ENCODE data around the gene CHCHD6. TPM values are rescaled to one million over a fixed set of nuclear protein-coding genes. Genes with fewer than 3 reads are reported as not detected.

Gene CHCHD6
- total RNA-seq, 3 donors from 2014 or later (not counting 1 experiment from before 2014, with no cell fraction given), result 5.3 to 9.9 (median 8.3) TPM

GRCh38 chr3:126672741-126673140 lies 31.3 kb upstream of the CHCHD6 start:
- Mint-ChIP-seq H3K9me3 (peaks cover 0 to 5% of the 10 kb centered on the region in 2 donors), H3K4me1 (no peaks in the 10 kb centered on the region), H3K27ac (no peak overlapping the region), H3K36me3 (peaks cover 17% of the 10 kb centered on the region), H3K4me3 (no peak overlapping the region), H3K27me3 (ENCODE audit: low read depth in 2 of 2) (peaks cover 9 to 25% of the 10 kb centered on the region in 2 donors)
- no peak overlapping the region for H3K4me3 ChIP-seq (ENCODE audit: low read length)
- DNase-seq, result no peak
- WGBS (ENCODE audit: insufficient coverage), result 93% methylated on average over 6 of the region's 6 CpGs
- no peak overlapping the region for H3K27ac ChIP-seq (ENCODE audit: low read length)
- intact Hi-C loops (cut with micrococcal nuclease), result no loop called here
- ATAC-seq, result no peak
- TF ChIP-seq, protein P1, sequence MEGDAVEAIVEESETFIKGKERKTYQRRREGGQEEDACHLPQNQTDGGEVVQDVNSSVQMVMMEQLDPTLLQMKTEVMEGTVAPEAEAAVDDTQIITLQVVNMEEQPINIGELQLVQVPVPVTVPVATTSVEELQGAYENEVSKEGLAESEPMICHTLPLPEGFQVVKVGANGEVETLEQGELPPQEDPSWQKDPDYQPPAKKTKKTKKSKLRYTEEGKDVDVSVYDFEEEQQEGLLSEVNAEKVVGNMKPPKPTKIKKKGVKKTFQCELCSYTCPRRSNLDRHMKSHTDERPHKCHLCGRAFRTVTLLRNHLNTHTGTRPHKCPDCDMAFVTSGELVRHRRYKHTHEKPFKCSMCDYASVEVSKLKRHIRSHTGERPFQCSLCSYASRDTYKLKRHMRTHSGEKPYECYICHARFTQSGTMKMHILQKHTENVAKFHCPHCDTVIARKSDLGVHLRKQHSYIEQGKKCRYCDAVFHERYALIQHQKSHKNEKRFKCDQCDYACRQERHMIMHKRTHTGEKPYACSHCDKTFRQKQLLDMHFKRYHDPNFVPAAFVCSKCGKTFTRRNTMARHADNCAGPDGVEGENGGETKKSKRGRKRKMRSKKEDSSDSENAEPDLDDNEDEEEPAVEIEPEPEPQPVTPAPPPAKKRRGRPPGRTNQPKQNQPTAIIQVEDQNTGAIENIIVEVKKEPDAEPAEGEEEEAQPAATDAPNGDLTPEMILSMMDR (IDR thresholded peaks at IDR 0.05), result no peak
- no peaks in the 10 kb centered on the region for H3K27me3 ChIP-seq (ENCODE audit: control insufficient read depth, insufficient read depth, low read length)
- H3K36me3 ChIP-seq (ENCODE audit: control insufficient read depth, insufficient read depth, low read length), result no peaks in the 10 kb centered on the region
- peaks cover 8% of the 10 kb centered on the region for H3K9me3 ChIP-seq (ENCODE audit: control insufficient read depth, insufficient read depth, low read length)
- no peaks in the 10 kb centered on the region for H3K4me1 ChIP-seq (ENCODE audit: control insufficient read depth, insufficient read depth, low read length)

DNA sequence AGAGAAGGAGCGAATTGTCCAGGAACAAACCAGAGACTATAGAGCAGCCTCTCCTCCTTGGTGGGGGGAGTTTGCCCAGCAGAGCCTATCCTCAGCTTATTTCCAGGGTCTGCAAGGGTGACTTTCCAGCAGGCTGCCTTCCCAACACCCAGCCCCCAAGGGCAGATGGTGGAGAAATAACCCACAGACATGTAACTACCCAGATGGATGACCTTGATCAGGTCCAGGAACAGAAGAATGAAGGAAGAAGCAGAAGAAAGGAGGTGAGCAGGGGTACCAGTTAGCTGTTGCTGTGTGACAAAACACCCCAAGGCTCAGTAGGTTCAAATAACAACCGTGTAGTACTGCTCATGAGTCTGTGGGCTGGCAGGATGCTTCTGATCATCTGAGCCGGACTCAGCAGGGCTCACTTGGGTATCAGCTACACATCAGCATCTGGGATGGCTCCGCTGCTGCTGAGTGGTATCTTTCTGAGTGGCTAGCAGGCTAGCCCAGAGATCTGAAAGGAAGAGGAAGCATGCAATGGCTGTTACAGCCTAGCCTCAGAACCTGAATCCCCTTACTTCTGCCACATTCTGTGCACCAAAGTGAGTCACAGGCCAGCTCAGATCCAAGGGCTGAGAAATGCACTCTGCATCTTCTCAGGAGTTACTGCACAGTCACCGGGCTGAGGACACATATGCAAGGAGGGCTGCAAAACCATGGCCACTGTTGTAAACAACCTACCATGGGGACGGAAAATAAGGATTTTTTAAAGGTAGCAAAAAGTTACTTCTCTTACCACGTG lies 26.9 kb upstream of the CHCHD6 start:
- Histone ChIP-seq H3K4me1 (ENCODE audit: control insufficient read depth, insufficient read depth, low read length) (peaks cover 10% of the 10 kb centered on the region), H3K27ac (ENCODE audit: low read length) (no peak overlapping the region), H3K27me3 (ENCODE audit: control insufficient read depth, insufficient read depth, low read length) (peaks cover 11% of the 10 kb centered on the region), H3K36me3 (ENCODE audit: control insufficient read depth, insufficient read depth, low read length) (no peaks in the 10 kb centered on the region), H3K4me3 (ENCODE audit: low read length) (no peak overlapping the region), H3K9me3 (ENCODE audit: control insufficient read depth, insufficient read depth, low read length) (peaks cover under 1% of the 10 kb centered on the region)
- DNase-seq (no peak), ATAC-seq (no peak)
- Mint-ChIP-seq H3K4me3 (no peak overlapping the region), H3K9me3 (no peaks in the 10 kb centered on the region), H3K27ac (no peak overlapping the region), H3K27me3 (ENCODE audit: low read depth in 2 of 2) (peaks cover 18 to 44% of the 10 kb centered on the region in 2 donors), H3K4me1 (peaks cover 7% of the 10 kb centered on the region in 2 donors), H3K36me3 (peaks cover 7% of the 10 kb centered on the region)
- 86% methylated on average over 7 of the region's 7 CpGs for WGBS (ENCODE audit: insufficient coverage)
- intact Hi-C loops (cut with micrococcal nuclease), result loop anchor here (5.0 kb wide), 1 partner anchor 305 kb away; the partner anchor contains the start of gene PLXNA1
- TF ChIP-seq, protein P1 (IDR thresholded peaks at IDR 0.05), result no peak

- Histone ChIP-seq H3K36me3 (ENCODE audit: control insufficient read depth, insufficient read depth, low read length) (no peaks in the 10 kb centered on the region), H3K9me3 (ENCODE audit: control insufficient read depth, insufficient read depth, low read length) (no peaks in the 10 kb centered on the region), H3K27ac (ENCODE audit: low read length) (no peak overlapping the region), H3K27me3 (ENCODE audit: control insufficient read depth, insufficient read depth, low read length) (peaks cover 11% of the 10 kb centered on the region), H3K4me3 (ENCODE audit: low read length) (no peak overlapping the region), H3K4me1 (ENCODE audit: control insufficient read depth, insufficient read depth, low read length) (peaks cover 10% of the 10 kb centered on the region)
- ATAC-seq (no peak), DNase-seq (no peak)
- Mint-ChIP-seq H3K4me3 (no peak overlapping the region), H3K9me3 (no peaks in the 10 kb centered on the region), H3K27me3 (ENCODE audit: low read depth in 2 of 2) (peaks cover 22 to 50% of the 10 kb centered on the region in 2 donors), H3K27ac (no peak overlapping the region), H3K36me3 (peaks cover 7% of the 10 kb centered on the region), H3K4me1 (peaks cover 7% of the 10 kb centered on the region in 2 donors)
- intact Hi-C loops (cut with micrococcal nuclease), result loop anchor here (2.0 to 5.0 kb wide), 2 partner anchors 304 to 867 kb away; partner anchors contain the start of gene PLXNA1
- WGBS (ENCODE audit: insufficient coverage), result 93% methylated on average over 13 of the region's 13 CpGs
- TF ChIP-seq, protein P1 (IDR thresholded peaks at IDR 0.05), result no peak
These were observed 26.1 kb upstream of the CHCHD6 start for GRCh38 chr3:126677862-126678503.
